Measurements from ENCODE around the gene PIGN. TPM values are rescaled to one million over a fixed set of nuclear protein-coding genes. Genes with fewer than 3 reads are reported as not detected.

PIGN gene
- polyA plus RNA-seq, 2 donors = 10.5 to 13.7 TPM

GRCh38 chr18:62205824-62206223 is 19.0 kb upstream of the PIGN start:
- H3K4me3 ChIP-seq (ENCODE audit: low read depth in 1 of 2, low read length in 2 of 2) = no peak overlapping the region
- H3K27ac ChIP-seq (ENCODE audit: low read depth in 2 of 2, low read length in 1 of 2) = no peak overlapping the region
- H3K27me3 ChIP-seq (ENCODE audit: control insufficient read depth in 1 of 2, insufficient read depth in 2 of 2, low read length in 2 of 2) = no peaks in the 10 kb centered on the region
- no peaks in the 10 kb centered on the region for H3K4me1 ChIP-seq (ENCODE audit: control insufficient read depth in 2 of 2, insufficient read depth in 2 of 2, low read length in 1 of 2)
- H3K9me3 ChIP-seq (ENCODE audit: control insufficient read depth in 2 of 2, insufficient read depth in 1 of 2, low read depth in 1 of 2, low read length in 1 of 2) = no peaks in the 10 kb centered on the region
- H3K36me3 ChIP-seq (ENCODE audit: control insufficient read depth in 2 of 2, insufficient read depth in 2 of 2, low read length in 1 of 2) = no peaks in the 10 kb centered on the region
- WGBS, 2 donors = 95 to 96% methylated on average over 4 of the region's 4 CpGs

DNA sequence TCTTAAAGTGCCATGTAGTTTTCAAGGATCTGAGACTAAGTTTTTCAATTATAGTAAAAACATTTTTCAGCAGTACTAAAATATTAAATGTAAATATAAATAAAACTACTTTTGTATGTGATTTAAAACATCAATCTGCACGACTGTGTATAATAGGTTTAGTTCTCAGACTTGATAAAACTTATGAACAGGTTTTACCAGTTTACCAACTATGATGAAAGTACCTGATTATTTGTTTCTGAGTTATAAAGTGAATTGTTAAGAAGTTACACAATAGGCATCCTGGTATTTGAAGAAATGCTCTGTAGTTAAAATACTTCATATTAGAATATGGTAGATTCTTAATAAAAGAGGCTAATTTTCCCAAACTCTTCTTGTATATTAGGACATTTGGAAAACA is 15.0 kb upstream of the PIGN start:
- no peaks in the 10 kb centered on the region for H3K4me1 ChIP-seq (ENCODE audit: control insufficient read depth in 2 of 2, insufficient read depth in 2 of 2, low read length in 1 of 2)
- H3K4me3 ChIP-seq (ENCODE audit: low read depth in 1 of 2, low read length in 2 of 2) = no peak overlapping the region
- H3K27me3 ChIP-seq (ENCODE audit: control insufficient read depth in 1 of 2, insufficient read depth in 2 of 2, low read length in 2 of 2) = no peaks in the 10 kb centered on the region
- 0 to 34% methylated on average over 1 of the region's 1 CpG for WGBS, 2 donors
- no peak overlapping the region for H3K27ac ChIP-seq (ENCODE audit: low read depth in 2 of 2, low read length in 1 of 2)
- no peaks in the 10 kb centered on the region for H3K9me3 ChIP-seq (ENCODE audit: control insufficient read depth in 2 of 2, insufficient read depth in 1 of 2, low read depth in 1 of 2, low read length in 1 of 2)
- H3K36me3 ChIP-seq (ENCODE audit: control insufficient read depth in 2 of 2, insufficient read depth in 2 of 2, low read length in 1 of 2) = no peaks in the 10 kb centered on the region

DNA sequence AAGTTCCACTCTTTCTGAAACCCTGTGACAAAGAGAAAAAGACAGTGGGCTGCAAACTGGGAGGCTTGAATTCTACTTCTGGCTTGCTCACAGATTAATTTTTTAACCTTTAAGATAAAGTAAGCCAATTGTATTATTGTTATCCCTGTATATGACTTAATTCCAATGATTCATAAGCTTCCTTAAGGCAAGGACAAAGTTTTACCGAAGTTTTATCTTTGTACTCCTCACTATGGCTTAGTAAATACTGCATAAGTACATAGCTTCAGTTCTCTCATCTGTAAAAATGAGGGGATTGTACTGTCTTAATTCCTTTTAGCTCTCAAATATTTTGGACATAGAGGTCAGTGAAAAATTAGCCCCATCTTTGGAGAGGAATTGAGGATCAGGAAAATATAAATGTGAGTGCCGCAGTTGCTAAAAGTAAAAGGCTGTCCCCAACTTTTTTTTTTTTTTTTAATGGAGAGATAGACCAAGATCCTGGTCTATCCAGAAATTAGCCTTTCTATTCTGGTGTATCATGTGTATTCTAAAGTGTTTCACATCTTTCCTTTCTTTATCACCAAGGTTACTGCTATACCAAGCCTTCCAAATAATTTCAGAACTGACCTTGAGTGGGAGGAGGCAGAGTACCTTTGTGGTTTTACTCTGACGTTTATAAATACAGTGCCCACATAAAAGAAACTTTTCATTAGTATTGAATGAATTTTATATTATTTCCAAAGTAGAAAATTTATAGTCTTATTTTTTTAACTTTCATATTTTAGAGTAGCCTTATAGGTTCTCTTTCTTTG is 13.5 kb upstream of the PIGN start:
- Histone ChIP-seq H3K9me3 (ENCODE audit: control insufficient read depth in 2 of 2, insufficient read depth in 1 of 2, low read depth in 1 of 2, low read length in 1 of 2) (no peaks in the 10 kb centered on the region), H3K4me3 (ENCODE audit: low read depth in 1 of 2, low read length in 2 of 2) (peak overlapping the region in 1 of 2 donors; percentile 21), H3K4me1 (ENCODE audit: control insufficient read depth in 2 of 2, insufficient read depth in 2 of 2, low read length in 1 of 2) (no peaks in the 10 kb centered on the region), H3K36me3 (ENCODE audit: control insufficient read depth in 2 of 2, insufficient read depth in 2 of 2, low read length in 1 of 2) (no peaks in the 10 kb centered on the region), H3K27ac (ENCODE audit: low read depth in 2 of 2, low read length in 1 of 2) (peak overlapping the region in 1 of 2 donors; percentile 67), H3K27me3 (ENCODE audit: control insufficient read depth in 1 of 2, insufficient read depth in 2 of 2, low read length in 2 of 2) (no peaks in the 10 kb centered on the region)
- 53% methylated on average over 3 of the region's 3 CpGs for WGBS, 2 donors

DNA sequence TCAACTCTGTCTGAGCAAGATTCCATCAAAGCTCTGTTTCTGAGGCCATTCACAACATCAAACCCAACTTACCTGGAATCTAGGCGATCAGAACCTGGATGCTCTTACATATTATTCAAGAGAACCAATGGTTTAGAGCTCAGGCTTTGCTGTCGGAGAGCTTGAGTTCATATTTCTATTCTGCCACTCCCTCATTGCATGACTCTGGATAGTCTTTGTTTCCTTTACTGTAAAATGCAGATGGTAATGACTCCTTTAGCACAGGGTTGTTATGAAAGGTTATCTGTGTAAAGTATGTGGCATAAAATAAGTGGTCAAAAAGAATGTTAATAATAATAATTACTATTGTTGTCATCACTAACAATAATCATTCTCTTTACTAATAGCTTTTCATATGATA is 12.8 kb upstream of the PIGN start:
- Histone ChIP-seq H3K4me3 (ENCODE audit: low read depth in 1 of 2, low read length in 2 of 2) (peak overlapping the region in 1 of 2 donors; percentile 41), H3K9me3 (ENCODE audit: control insufficient read depth in 2 of 2, insufficient read depth in 1 of 2, low read depth in 1 of 2, low read length in 1 of 2) (no peaks in the 10 kb centered on the region), H3K27ac (ENCODE audit: low read depth in 2 of 2, low read length in 1 of 2) (peak overlapping the region; percentile 47 to 57), H3K36me3 (ENCODE audit: control insufficient read depth in 2 of 2, insufficient read depth in 2 of 2, low read length in 1 of 2) (no peaks in the 10 kb centered on the region), H3K27me3 (ENCODE audit: control insufficient read depth in 1 of 2, insufficient read depth in 2 of 2, low read length in 2 of 2) (no peaks in the 10 kb centered on the region), H3K4me1 (ENCODE audit: control insufficient read depth in 2 of 2, insufficient read depth in 2 of 2, low read length in 1 of 2) (no peaks in the 10 kb centered on the region)
- WGBS, 2 donors = 57 to 86% methylated on average over 2 of the region's 2 CpGs

DNA sequence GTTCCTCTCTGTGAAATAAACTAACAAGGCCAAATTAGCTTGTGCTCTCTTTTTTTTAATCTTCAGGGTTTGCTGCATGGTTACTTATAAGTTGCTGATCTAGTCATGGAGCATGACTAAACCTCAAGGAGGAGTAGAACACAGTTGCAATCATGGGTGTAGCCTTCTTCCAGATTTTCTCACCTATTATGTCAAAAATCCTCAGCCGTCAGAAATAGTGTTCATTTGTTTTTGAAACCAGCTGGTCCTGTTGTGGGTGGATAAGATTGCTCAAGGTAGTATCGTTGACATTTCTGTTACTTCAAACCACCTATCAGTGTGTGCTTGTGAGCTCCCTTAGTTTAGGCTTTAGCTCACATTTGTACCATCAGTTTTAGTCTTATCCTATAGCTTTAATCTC is 11.4 kb upstream of the PIGN start:
- H3K4me1 ChIP-seq (ENCODE audit: control insufficient read depth in 2 of 2, insufficient read depth in 2 of 2, low read length in 1 of 2) = no peaks in the 10 kb centered on the region
- H3K27ac ChIP-seq (ENCODE audit: low read depth in 2 of 2, low read length in 1 of 2) = no peak overlapping the region
- no peaks in the 10 kb centered on the region for H3K36me3 ChIP-seq (ENCODE audit: control insufficient read depth in 2 of 2, insufficient read depth in 2 of 2, low read length in 1 of 2)
- H3K4me3 ChIP-seq (ENCODE audit: low read depth in 1 of 2, low read length in 2 of 2) = no peak overlapping the region
- no peaks in the 10 kb centered on the region for H3K27me3 ChIP-seq (ENCODE audit: control insufficient read depth in 1 of 2, insufficient read depth in 2 of 2, low read length in 2 of 2)
- WGBS, 2 donors = 38 to 56% methylated on average over 2 of the region's 2 CpGs
- H3K9me3 ChIP-seq (ENCODE audit: control insufficient read depth in 2 of 2, insufficient read depth in 1 of 2, low read depth in 1 of 2, low read length in 1 of 2) = no peaks in the 10 kb centered on the region

DNA sequence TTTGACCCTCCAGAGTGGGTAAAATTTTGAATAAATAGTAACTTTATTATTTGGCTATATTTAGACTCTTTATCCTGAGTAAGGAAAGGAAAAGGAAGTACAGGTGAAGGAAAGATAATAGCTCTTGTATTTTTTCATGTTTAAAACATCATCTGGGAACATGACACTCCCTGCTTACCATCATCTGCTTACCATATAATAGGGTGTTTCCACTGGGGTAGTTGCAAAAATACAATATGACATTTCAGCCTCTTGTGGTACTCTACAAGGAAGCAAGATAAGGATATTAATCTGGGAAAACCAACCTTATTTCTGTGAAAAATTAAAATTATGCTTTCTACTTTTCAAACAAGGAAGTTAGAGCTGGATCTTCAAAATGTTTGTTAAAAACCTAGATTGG is 10.1 kb upstream of the PIGN start:
- Histone ChIP-seq H3K36me3 (ENCODE audit: control insufficient read depth in 2 of 2, insufficient read depth in 2 of 2, low read length in 1 of 2) (no peaks in the 10 kb centered on the region), H3K27me3 (ENCODE audit: control insufficient read depth in 1 of 2, insufficient read depth in 2 of 2, low read length in 2 of 2) (no peaks in the 10 kb centered on the region), H3K27ac (ENCODE audit: low read depth in 2 of 2, low read length in 1 of 2) (peak overlapping the region in 1 of 2 donors; percentile 12), H3K9me3 (ENCODE audit: control insufficient read depth in 2 of 2, insufficient read depth in 1 of 2, low read depth in 1 of 2, low read length in 1 of 2) (no peaks in the 10 kb centered on the region), H3K4me1 (ENCODE audit: control insufficient read depth in 2 of 2, insufficient read depth in 2 of 2, low read length in 1 of 2) (no peaks in the 10 kb centered on the region), H3K4me3 (ENCODE audit: low read depth in 1 of 2, low read length in 2 of 2) (no peak overlapping the region)

GRCh38 chr18:62196079-62196478 is 9.2 kb upstream of the PIGN start:
- no peak overlapping the region for H3K4me3 ChIP-seq (ENCODE audit: low read depth in 1 of 2, low read length in 2 of 2)
- H3K4me1 ChIP-seq (ENCODE audit: control insufficient read depth in 2 of 2, insufficient read depth in 2 of 2, low read length in 1 of 2) = no peaks in the 10 kb centered on the region
- no peaks in the 10 kb centered on the region for H3K36me3 ChIP-seq (ENCODE audit: control insufficient read depth in 2 of 2, insufficient read depth in 2 of 2, low read length in 1 of 2)
- no peaks in the 10 kb centered on the region for H3K9me3 ChIP-seq (ENCODE audit: control insufficient read depth in 2 of 2, insufficient read depth in 1 of 2, low read depth in 1 of 2, low read length in 1 of 2)
- WGBS, 2 donors = 90 to 96% methylated on average over 7 of the region's 7 CpGs
- H3K27me3 ChIP-seq (ENCODE audit: control insufficient read depth in 1 of 2, insufficient read depth in 2 of 2, low read length in 2 of 2) = no peaks in the 10 kb centered on the region
- peak overlapping the region in 1 of 2 donors; percentile 2 for H3K27ac ChIP-seq (ENCODE audit: low read depth in 2 of 2, low read length in 1 of 2)

GRCh38 chr18:62189208-62189607 is 2.4 kb upstream of the PIGN start:
- Histone ChIP-seq H3K36me3 (ENCODE audit: control insufficient read depth in 2 of 2, insufficient read depth in 2 of 2, low read length in 1 of 2) (no peaks in the 10 kb centered on the region), H3K27ac (ENCODE audit: low read depth in 2 of 2, low read length in 1 of 2) (no peak overlapping the region), H3K27me3 (ENCODE audit: control insufficient read depth in 1 of 2, insufficient read depth in 2 of 2, low read length in 2 of 2) (no peaks in the 10 kb centered on the region), H3K4me1 (ENCODE audit: control insufficient read depth in 2 of 2, insufficient read depth in 2 of 2, low read length in 1 of 2) (peaks cover 0 to 2% of the 10 kb centered on the region in 2 donors), H3K4me3 (ENCODE audit: low read depth in 1 of 2, low read length in 2 of 2) (peak overlapping the region in 1 of 2 donors; percentile 98), H3K9me3 (ENCODE audit: control insufficient read depth in 2 of 2, insufficient read depth in 1 of 2, low read depth in 1 of 2, low read length in 1 of 2) (no peaks in the 10 kb centered on the region)
- 21 to 23% methylated on average over 2 of the region's 2 CpGs for WGBS, 2 donors

DNA sequence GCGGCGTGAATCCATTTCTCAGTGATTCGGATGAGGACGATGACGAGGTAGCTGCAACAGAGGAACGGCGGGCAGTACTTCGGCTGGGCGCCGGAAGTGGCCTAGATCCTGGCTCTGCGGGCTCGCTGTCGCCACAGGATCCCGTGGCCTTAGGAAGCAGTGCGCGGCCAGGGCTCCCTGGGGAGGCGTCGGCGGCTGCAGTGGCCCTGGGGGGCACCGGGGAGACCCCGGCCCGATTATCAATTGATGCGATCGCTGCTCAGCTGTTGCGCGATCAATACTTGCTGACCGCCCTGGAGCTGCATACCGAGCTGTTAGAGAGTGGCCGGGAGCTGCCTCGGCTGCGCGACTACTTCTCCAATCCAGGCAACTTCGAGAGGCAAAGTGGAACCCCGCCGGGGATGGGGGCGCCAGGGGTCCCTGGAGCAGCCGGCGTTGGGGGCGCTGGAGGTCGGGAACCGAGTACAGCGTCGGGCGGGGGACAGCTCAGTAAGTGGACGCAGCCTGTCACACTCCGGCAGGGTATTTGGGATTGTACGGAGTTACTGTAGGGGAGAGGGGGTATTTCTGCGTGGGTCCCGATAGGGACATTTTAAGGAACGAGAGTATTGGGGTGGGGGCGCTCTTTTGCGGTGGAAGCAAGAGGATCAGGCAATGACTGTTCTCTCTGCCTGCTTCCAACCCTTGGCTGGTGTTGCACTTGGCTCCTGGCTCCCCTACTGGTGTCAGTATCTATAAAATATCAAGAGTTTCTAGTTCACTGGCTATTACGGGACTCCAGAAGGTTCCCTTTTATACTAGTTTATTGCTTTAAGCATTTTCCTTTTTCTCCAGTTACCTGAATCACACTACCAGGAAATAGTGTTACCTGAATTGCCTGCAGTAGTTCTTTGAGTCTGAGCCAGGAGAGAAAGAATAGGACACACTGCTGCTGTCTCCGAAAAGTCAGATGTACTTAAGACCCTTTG is 971 bp upstream of the PIGN start:
- no peaks in the 10 kb centered on the region for H3K36me3 ChIP-seq (ENCODE audit: control insufficient read depth in 2 of 2, insufficient read depth in 2 of 2, low read length in 1 of 2)
- H3K4me3 ChIP-seq (ENCODE audit: low read depth in 1 of 2, low read length in 2 of 2) = peak overlapping the region; percentile 98 to 99
- no peaks in the 10 kb centered on the region for H3K9me3 ChIP-seq (ENCODE audit: control insufficient read depth in 2 of 2, insufficient read depth in 1 of 2, low read depth in 1 of 2, low read length in 1 of 2)
- WGBS, 2 donors = 1% methylated on average over 54 of the region's 54 CpGs
- peak overlapping the region; percentile 81 to 92 for H3K27ac ChIP-seq (ENCODE audit: low read depth in 2 of 2, low read length in 1 of 2)
- H3K27me3 ChIP-seq (ENCODE audit: control insufficient read depth in 1 of 2, insufficient read depth in 2 of 2, low read length in 2 of 2) = no peaks in the 10 kb centered on the region
- H3K4me1 ChIP-seq (ENCODE audit: control insufficient read depth in 2 of 2, insufficient read depth in 2 of 2, low read length in 1 of 2) = peaks cover 0 to 2% of the 10 kb centered on the region in 2 donors

Measured in esophagus (tissue), 2 donors.